HG02973 (cell line): ENCODE measurements around the gene EHBP1L1.

ENCODE experiments used
- ATAC-seq: cut with Tn5 transposase; IDR thresholded peaks from one replicate; pipeline ENCODE4 v1.9.1; 2021; ENCODE audit warnings: moderate library complexity; ENCODE audit not compliant: unreplicated experiment

Gene EHBP1L1

DNA sequence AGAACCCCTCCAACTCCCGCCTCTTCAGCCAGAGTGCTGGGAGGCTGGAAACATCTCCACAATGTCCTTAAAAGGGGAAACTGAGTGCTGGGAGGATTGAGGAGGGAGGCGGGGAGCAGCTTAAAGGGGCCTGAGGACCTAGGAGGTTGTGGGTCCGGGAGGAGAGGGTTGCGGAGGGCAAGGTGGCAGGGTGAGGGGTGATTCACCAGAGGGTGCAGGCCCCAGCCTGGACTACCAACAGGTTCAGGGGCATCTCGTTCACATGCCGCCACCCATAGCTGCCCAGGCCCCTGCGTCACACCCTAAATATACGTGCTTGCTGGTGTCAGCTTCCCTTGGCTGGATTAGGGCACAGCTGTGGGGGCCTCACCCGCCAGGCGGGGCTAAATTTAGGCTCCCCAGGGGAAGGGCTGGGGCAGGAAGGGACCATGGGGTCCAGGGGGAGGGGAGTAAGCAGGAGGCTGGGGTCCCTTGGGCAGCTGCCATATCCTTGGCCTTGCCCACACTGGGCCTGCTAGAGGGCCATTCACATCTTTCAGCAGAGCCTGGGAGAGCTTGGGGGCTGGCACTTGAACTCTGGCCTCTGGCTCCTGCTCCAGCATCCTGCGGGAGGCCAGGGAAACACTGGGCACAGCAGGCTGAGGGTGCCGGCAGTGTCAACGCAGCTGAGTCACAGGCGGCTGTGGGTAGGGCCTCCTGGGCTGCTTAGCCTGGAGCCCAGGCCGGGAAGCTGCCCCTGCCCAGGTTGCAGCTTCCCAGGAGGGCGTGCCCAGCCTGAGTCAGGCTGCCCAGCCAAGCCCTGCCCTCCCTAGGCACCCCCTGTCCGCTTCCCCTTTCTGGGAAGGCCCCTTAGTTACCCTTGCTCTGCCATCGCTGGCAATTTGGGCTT, 1.3 kb downstream of the EHBP1L1 start:
- no peak for ATAC-seq

DNA sequence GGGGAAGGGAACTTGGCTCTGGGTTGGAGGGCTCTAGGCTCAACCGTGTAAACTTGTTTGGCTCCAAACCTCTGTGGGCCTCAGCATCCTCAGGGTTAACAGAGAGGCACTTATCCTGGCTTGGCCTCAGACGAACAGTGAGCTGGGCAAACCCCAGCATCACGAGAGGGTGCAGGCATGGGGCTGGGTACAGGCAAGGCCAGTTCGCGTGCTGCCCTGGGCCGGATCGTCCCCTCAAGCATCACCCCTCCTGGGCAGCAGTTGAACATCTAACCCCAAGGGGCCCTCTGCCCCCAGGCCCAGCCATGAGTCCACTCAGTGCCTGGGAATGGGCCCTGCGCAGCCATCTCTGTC, 1.9 kb downstream of the EHBP1L1 start:
- ATAC-seq, result no peak

GRCh38 chr11:65578134-65578533, 2.3 kb downstream of the EHBP1L1 start:
- ATAC-seq, result no peak

DNA sequence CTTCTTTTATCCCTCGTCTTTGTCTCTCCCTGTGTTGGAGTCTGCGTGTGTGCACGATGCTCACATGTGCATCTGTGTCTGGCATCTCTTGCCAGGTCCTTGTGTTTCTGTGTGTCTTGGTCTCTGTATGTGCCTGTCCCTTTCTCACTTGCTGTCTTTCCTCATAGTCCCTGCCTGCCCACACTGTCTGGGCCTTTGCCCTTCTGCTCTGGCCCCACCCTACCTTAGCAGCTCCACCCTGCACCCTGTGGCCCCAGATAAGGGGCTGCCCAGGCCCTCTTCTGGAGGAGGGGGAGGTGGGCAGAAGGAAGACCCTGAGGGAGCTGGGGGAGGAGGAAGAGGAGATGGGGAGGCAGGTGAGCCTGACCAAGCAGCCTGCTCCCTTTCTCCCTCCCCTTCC, 2.8 kb downstream of the EHBP1L1 start:
- no peak for ATAC-seq

- ATAC-seq, result no peak
These were observed 3.4 kb downstream of the EHBP1L1 start for GRCh38 chr11:65579291-65579690.

DNA sequence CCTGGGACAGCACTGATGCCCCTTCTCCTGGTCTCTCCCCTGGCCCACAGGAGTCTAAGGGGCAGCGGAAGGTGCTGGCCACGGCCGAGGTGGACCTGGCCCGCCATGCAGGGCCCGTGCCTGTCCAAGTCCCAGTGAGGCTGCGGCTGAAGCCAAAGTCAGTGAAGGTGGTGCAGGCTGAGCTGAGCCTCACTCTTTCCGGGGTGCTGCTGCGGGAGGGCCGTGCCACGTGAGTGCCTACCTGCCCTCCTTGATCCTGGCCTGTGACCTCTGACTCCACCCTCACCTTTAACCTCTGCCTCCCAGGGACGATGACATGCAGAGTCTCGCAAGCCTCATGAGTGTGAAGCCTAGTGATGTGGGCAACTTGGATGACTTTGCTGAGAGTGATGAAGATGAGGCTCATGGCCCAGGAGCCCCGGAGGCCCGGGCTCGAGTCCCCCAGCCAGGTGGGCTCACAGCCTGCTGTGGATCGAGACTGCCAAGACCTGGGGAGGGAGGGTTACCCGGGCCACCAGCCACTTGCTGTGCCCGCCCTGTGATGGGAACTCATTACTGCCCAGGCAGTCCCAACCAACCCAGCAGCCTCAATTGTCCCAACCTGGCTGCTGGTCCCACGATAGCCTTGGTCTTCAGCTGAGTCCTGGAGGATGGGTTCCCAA, 4.3 kb downstream of the EHBP1L1 start:
- ATAC-seq, result no peak

DNA sequence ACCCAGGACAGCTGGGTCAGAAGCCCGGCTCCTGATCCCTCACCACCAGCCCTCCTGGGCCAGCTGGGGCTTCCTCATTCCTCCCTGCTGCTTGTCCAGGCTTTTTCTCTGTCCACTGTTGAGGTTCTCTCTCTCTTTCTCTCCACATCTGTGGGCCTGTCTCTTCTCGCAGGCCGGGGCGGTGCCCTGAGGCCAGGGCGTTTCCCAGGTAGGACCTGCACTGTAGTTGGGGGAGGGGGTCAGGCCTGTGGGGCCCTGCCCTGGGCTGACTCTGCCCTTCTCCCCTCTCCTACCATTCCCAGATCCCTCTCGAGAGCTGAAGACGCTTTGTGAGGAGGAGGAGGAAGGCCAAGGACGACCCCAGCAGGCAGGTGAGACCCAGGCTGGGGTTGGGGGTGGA, 4.9 kb downstream of the EHBP1L1 start:
- no peak for ATAC-seq

- ATAC-seq, result no peak
These were observed 6.1 kb downstream of the EHBP1L1 start for GRCh38 chr11:65581928-65582327.

GRCh38 chr11:65583589-65583988, 7.7 kb downstream of the EHBP1L1 start:
- no peak for ATAC-seq

DNA sequence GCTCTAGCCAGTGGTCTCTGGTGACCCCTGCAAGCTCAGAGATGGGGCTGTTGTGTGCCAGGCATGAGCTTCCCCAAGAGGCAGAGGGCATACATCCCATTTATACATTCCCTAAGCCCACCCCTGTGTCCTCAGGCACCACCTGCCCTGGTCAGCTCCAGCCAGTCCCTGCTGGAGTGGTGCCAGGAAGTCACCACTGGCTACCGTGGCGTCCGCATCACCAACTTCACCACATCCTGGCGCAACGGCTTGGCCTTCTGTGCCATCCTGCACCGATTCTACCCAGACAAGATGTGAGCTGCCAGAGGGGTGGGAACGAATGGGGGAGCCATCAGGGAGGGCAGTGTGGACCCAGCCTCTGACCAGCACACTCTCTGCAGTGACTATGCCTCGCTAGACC, 8.3 kb downstream of the EHBP1L1 start:
- ATAC-seq, result no peak

DNA sequence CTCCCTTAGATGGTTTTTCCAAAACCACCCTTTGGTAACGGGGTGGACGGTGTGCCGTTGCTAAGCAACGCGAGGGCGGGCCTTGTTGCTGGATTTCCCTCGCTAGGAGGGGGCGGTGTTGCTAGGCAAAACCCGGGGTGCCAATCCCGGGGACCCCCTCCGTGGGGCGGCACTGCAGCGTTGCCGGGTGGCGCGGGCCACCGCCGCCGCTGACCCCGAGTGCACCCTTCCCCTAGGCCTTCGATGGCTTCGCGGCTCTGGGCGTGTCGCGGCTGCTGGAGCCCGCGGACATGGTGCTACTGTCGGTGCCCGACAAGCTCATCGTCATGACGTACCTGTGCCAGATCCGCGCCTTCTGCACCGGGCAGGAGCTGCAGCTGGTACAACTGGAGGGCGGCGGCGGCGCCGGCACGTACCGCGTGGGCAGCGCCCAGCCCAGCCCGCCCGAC, 8.9 kb downstream of the EHBP1L1 start:
- no peak for ATAC-seq

DNA sequence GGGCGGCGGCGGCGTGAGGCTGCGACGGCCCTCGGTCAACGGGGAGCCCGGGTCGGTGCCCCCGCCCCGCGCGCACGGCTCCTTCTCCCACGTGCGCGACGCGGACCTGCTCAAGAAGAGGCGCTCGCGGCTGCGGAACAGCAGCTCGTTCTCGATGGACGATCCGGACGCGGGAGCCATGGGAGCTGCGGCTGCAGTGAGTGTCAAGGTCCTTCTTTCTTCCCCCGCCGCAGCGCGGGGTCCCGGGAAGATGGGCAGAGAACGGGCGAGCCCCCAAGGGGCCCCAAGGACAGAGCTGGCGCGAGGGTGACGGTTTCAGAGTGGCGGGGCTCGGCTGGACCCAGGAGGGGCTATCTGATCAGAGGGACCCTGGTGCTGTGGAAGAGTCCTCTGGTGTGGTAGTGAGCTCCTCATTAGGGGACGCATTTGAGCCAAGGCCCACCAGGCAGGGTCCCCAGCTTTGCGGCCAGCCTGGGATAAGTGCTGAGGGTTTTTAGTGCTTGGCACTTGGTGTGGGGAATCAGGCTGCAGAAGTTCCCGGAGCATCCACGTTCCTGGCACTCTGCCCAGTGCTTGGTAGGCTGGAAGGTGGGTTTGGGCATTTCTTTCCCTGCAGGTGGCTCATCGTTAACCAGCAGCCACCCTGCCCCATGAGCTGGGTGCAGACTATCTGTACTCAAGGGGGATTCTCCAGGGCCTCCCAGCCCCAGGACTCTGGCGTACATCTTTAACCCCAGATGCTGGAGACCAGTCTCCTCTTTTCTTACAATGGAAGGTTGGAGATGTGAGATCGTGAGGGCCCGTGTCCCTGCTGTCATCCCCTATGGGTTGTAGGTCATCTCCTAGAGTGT, 9.8 kb downstream of the EHBP1L1 start:
- no peak for ATAC-seq

DNA sequence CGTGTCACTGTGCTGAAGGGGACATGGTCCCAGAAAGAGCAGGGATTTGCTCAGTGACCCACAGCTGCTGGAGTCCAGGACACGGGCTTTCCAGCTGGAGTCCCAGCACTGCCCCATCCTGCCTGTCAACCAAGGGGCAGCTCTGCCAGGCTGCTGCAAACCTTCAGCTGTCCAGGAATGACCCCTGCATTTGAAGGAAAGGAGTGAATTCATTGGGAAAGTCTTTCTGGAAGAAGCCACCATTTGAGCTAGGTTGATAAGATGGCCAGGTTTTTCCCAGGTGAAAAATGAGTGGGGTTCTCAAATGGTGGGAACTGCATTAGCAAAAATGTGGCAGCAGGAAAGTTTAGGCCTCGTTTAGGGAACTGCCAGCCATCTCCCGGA, 10.4 kb downstream of the EHBP1L1 start:
- no peak for ATAC-seq

DNA sequence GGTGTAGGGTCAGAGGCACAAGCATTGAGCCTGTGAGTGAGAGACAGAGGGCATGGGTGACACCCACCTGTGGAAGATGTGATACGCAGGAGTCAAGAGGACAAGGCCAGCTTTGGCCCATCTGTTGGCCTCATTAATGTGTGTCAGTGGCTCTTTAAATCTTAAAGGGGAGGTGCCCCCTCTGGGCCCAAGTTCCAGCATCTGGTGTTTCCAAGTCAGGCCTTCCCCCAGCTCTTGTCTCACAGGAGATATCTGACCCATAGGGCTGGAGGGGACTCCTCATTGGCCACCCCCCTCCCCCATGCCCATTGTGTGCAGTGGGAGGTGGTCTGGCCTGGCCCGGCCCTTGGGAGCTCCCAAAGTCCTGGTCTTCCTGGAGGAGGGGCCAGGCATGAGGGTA, 10.8 kb downstream of the EHBP1L1 start:
- no peak for ATAC-seq

DNA sequence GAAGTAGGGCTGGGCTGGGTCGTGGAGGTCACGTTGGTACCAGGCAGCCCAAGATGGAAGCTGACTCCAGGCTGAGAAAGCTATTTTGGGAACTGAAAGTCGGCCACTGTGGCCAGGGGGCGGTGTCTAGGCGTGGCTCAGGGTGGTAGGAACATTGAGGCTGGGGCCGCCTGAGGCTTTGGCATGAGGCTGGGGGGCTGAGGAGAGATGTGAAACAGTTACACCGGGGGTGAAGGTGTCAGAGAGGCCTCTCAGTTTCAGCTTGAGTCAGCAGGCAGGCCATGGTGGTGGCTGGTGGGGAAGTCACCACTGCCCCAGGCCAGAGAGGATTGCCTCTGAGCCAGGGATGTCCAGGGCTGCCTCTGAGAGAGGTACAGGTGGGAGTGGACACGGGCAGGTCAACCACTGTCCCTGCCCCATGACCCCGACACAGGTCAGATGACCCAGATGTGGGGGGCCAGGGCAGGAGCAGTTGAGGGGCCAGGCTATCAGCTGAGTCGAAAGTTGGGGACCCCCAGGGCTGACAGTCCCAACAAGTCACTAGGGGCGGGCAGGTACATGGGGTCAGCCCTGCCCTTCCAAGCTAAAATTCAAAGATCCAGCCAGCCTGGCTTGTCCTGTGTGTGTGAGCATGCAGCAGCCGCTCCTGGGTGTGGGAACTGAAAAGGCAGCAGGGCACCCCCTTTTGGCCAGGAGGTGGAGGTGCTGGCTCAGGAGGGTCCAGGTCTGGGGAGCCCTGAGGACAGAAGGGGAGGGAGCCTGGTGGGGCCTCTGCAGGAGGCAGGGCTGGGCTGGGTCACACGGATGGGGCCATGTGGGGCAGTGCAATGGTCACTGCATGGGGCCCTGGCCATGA, 12.6 kb downstream of the EHBP1L1 start:
- ATAC-seq, result peak; percentile 63

- ATAC-seq, result no peak
These were observed 13.8 kb downstream of the EHBP1L1 start for GRCh38 chr11:65589444-65590239.

DNA sequence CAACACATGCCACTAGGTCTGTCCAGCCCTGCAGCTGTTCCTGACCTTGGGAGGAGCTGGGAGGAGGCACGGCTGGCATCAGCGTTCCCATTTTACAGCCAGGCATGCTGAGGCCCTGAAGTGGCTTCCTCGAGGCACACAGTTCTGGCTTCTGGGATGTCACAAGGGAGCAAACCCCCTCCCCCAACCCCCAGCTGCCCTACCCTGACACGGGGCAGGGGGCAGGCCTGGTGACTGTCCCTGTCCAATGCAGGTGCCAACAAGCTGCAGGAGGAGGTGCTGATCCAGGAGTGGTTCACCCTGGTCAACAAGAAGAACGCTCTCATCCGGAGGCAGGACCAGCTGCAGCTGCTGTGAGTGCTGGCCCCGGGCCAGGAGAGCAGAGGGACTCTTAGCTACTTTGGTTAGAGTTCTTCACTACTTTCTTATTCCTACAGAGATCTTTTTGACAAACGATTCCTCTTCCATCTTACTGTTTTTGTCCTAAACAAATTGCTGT, 14.4 kb downstream of the EHBP1L1 start:
- no peak for ATAC-seq

- no peak for ATAC-seq
These were observed 16.3 kb downstream of the EHBP1L1 start for GRCh38 chr11:65591939-65592857.
